NCI-H524 (cell line): Measurements from ENCODE around the gene EGFR.
A peak's percentile ranks its signal among the peaks of the same experiment; 100 is the strongest.

Experiments used
- DNase-seq, 2 experiments: peaks; one replicate each; lab custom pipeline; 2025; lab: John Stamatoyannopoulos, UW

EGFR gene

DNA sequence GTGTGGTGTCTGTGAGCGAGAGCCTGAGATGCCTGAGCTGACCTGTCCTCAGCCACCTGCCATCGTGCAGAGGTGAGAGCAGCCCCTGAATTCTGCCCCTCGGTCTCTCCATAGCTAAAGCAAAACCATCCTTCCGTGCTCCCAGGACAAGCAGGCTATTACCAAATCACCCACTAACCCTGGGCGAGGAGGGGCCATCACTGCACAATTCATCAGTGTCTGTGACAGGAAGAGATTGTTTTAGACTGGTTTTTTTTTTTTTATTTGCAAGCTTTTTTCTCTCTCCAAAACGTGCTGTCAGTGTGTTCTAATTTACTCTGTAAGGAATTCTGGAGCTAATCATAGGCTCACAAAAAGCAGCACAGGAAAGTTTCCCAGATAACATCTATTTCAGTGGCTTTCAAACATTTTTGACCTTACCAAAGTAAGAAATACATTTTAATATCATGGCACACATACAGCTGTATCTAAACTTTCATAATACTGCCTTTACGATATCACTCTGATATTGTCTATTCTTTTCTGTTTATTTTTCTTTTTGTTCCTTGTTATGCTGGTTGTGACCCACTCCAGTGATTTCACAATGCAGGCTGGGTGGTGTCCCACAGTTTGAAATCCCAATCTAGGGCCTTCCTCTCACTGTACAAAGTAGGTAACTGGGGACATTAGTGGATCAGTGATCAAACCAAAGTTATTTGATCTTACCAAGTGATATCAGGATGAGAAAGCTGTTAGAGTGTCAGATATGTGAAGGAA lies 62.8 kb downstream of the EGFR start:
- DNase-seq: no peak

DNA sequence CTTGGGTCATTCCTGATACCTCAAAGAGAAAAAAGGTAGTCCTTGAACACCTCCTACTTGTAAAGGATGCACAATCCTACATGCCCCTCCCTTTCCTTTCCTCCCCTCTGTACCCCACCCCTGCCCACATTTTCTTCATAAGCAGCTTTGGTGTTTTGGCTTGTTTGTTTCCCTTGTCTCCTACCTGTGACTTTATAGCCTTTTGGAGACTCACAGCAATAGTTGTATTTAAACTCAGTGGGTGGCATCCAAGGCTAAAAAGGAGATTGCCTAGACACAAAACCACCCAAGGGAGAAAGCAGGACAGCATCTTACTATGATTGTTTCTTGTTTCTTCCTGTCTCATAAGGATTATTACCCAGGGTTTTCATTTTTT lies 63.4 kb downstream of the EGFR start:
- DNase-seq: no peak

DNA sequence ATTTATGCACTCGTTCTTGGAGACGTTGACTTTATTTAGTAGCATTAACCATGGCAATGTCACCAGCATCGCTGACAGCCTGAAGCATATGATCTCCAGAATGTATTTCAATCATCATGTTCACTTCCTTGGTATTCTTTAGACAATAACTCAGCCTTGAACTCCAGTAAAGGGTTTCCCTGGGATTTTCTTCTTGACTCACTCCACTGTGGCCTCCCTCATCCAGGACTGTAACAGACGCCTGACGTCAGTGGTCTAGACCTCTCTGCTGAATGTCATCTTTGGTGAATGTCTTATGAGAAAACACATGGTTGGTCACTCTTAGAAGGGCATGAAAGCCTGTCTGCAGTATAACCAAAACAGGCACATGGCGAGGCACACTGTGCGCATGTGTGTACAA lies 64.4 kb downstream of the EGFR start:
- DNase-seq: no peak

DNA sequence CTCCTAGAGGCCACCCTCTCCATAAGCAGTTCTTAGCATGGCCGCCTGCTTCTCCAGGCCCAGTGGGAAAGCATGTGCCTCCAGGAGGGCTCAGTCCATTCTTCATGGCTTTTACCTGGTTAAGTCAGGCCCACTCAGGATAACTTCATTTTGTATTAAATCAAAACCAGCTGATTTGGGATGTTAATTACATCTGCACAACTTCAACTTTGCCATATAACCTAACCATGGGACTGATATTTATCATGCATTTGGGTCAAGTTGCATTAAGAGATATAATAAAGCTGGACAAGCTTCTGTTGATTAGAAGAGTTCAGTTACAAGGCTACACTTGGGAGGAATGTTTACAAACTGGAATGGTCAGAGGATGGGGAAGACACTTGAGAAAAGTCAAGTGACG lies 65.5 kb downstream of the EGFR start:
- DNase-seq: no peak

DNA sequence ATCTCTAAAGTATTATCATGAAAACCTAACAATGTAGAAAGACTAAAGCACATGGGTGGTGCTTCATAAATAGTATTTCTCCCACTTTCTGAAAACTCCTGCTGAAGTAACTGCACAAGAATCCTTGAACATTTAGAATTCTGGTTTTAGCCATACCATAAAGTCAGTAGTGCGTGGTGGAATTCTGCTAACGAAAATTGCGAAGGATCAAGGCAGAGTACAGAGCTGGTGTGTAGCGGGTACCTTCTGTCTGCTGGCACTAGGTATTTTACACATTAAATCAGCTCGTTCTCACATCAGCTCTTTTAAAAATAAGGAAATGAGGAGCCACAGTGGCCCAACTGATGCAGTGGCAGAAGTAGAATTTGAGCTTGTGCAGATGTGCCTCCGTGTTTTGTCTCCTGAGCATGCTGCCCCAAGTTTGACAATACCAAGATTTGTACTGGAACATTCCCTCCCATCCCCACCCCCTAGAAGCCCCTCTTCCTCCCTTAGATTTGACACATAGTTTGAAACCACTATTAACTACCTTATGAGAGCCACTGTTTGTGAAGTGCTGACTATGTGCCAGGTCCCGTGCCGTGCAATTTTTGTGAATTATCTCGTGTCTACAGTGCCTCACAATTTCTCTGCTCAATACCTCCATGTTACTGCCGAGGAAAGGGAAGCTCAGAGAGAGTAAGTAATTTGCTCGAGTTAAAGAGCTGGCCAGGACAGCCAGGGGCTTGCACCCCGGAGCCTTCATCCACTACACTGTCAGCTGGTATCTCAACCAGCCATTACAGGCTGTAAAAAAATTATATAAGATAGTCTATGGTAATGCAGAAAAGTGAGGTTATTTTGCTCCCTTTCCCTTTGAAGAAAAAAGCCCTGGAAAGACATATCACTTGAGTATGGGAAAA lies 66.9 kb downstream of the EGFR start:
- DNase-seq: no peak

DNA sequence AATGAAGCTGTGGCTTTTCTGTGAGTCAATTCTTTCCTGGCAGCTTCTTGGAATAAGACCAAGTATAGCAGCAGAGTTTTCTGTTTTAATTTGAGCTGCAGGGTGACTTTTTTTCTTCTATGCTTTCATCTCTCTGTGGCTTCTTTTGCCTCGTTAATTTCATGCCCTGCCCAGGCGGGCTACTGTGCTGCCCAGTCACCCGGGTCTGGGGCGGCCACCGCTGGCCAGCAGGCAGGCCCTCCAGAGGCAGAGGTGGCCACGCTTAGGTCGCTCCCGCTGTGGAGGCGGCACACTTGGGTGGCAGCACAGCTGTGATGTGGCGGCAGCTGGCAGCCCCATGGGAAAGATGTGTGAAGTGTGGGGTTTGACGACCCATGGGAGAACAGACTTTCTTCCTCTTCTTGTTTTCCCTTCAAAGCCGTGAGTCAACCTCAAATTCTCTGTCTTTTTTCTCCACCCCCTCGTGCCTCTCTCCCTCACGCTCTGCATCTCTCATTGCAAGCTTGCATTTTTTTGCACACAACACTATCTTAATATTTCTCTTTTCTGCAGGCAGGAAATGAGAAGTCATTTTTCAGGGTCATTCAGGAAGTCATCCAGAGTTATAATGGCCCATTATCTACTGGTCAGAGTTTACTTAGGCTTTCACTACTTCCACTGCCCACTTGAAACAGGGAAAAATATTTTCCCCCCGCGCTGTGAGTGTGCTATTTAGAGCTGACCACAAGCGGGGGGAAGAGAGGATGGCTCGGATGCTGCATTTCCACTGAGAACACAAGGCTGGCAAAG lies 67.8 kb downstream of the EGFR start:
- no peak for DNase-seq

DNA sequence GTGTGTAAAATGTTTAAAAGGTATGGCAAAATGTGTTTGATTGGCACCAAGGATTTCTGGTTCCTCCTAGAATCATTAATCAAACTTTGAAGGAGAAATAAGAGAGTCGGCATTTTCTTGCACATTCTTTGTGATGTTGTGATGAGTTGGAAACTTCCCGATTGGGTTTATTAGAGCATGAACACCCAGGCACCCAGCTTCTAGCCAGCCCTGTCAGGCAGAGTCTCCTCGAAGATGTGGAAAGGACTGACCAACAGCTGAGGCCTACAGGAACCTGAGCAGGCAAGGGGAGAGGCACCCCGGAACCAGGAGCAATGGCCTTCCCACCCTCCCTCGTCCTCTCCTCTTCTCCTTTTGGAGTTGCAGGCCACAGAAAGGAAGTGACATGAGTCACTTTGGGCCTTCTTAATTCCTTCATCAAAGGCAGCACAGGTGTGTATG lies 68.7 kb downstream of the EGFR start:
- no peak for DNase-seq

DNA sequence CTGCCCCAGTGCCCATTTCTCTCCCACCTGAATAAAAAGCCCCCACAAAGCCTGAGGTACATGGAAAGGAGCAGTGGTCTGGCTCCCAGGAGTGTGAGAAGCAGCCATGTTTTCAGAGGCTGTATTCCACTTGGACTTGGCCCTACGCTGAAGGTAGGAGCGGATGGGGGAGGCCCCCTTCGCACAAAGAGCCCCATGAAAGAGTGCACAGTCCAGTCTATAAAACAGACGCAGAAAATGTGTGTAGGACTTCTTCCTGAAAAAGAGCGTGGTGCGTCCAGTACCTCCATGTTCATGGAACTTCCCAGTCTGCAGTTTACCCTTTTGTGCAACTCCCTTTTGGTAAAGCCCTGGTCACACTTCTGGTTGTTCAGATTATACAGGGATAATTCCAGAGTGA lies 69.3 kb downstream of the EGFR start:
- no peak for DNase-seq

DNA sequence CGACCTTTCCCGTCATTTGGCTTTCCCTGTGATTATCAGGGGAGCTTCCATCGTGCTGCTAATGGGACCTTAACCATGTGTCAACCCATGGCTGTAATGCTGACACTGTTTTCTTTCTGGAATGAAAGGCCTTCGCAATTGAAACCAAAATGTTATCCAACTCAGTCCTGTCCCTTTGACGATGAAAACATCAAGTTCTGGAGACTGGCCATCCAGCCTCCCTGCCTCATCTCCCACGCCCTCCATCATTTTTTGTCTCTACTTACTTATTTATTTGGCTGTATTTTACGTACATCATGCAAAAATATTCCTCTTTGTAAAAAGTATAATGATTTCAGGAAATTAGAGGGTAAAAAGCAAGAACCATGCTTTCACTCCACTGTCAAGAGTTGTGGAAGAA lies 69.8 kb downstream of the EGFR start:
- DNase-seq: no peak

DNA sequence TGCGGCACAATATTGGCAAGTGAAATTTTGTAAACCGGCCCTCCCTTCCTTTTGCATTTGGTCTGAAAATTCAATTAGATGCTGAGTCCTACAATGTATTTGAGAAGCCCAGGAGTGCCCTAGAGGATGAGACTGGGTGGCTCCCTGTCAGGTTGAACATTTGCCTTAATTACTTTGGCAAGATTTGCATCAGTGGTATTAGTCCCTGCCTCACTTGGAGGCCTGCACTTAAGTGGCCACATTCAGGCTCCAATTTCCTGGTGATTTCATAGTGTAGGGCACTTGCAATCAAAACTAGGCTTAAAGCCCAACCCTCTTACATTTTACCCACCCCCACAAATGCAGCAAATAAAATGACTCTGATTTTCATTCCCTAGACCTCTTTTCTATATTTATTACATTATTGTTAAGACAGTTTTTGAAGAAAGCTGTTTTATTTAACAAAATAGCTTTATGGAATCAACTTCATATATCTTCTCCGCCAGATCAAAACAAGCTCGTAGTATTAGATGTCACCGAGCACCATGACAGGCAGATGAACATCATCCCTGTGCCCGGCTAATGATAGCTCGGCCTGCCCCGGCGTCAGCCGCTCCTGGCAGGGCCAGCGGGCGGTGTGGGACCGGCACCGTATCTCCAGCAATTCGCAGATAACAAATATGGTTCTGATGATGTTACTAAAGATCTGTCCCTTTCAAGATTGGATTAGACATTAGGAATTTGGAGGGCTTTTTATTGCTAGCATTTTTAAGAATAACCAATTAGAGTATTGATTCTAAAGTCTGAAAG lies 73.6 kb downstream of the EGFR start:
- peak in 1 of 2 experiments; percentile 4 for DNase-seq

DNA sequence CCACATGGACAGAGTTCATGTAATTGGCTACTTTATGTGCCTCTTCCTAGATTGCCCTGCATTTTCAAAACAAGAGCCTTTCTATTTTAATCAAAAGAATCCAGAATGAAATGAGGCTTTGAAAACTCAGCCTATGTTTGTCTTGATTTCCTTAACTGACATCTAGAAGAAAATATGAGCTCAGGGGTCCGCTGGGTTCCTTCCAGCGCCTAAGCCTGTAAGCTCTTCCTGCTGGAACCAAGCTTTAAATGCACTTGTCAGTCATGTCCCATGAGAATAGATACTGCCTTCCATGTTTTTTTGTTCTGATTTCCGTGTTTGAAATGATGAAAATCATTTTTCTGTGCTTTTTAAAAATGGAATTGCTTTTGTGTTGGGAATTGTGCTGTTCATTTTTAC lies 74.2 kb downstream of the EGFR start:
- DNase-seq: no peak

DNA sequence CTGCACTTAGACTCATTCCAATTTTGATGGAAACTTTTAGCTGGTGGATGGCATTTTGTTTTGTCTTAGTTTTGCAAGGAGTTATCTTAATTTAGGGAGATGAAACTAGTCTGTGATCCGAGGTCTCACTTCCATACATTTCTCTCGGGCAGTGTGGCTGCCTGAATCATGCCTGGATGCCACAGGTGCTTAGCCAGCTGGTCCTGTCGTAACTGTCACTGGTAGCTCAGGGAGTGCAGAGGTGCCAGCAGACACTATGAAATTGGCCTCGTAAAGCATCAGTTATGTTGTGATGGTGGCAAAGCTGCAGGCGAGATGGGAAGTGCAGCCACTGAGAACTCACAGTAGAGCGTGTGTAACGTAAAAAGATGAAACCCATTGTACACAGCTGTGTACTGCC lies 74.9 kb downstream of the EGFR start:
- DNase-seq: peak in 1 of 2 experiments; percentile 16

DNA sequence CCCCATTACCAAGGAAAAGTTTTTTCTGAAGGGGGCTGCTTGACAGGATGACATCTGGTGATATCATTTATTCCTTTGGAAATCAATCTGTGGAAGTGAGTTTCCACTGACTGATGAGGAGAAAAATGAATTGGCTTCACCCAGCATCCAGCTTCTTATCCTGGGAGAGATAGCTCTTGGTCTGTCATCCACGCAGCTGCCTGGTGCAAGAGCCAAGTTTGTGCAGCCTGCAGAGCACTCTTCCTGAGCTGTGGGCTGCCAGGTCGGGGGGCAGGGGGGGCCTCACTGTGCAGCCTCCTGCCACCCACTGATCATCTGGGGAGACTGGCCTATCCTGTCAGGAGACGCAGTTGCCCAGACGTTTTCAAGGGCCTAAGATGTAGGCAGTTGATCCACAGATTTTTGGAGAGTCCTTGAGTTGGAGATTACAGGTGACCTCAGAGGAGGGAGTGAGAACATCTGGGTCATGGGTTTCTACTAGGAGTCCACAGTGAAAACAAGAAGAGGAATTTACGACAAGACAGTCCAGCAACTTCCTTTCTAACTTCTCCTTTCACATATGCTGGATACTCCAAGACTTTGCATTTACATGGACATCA lies 75.4 kb downstream of the EGFR start:
- DNase-seq: peak in 1 of 2 experiments; percentile 32

DNA sequence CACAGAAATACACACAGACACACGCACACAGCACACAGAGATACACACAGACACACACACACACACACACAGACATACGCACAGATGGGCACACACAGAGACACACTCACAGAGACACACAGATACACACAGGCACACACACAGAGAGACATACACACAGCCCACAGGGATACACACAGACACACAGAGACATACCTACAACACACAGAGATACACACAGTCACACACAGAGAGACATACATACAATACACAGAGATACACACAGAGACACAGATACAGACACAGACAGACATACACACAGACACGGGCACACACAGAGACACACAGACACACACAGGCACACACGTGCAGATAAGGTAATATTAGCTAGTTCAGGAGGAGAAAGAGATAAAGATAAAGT lies 76.9 kb downstream of the EGFR start:
- DNase-seq: no peak

DNA sequence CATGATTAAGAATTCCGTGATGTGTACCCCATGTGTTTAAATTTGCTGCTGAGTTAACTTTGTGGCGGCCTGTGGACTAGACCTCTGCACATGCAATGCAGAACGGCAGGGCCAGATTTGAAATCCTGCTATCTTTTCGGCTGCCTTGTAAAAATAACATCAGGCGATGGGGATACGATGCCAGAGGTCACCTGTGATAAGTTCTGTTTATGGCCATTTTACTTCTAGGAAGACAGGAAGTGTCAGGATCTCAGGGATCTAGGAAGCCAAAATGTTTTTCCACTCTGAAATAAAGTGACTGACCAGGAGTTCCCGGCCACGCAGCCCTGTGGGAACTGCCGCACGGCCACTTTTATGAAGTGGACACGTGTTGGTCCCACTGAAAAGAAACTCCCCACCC lies 77.5 kb downstream of the EGFR start:
- no peak for DNase-seq

DNA sequence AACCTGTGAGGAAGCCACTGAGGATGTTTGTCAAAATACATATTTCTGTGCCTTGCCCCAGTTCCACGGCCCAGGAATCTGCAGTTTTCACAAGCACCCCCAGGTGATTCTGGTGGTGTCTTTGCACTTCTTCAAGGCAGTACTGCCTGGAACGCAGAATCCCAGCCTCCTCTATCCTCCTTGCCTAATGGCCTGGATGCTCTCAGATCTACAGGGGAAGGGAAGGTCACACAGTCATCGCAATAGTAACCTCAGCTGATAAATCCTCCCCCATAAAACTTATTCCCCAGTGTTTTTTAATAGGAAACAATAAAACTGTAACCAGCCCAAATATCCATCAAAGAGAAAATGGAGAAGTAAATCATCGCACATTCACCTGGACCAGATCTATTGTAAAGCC lies 78.3 kb downstream of the EGFR start:
- no peak for DNase-seq

DNA sequence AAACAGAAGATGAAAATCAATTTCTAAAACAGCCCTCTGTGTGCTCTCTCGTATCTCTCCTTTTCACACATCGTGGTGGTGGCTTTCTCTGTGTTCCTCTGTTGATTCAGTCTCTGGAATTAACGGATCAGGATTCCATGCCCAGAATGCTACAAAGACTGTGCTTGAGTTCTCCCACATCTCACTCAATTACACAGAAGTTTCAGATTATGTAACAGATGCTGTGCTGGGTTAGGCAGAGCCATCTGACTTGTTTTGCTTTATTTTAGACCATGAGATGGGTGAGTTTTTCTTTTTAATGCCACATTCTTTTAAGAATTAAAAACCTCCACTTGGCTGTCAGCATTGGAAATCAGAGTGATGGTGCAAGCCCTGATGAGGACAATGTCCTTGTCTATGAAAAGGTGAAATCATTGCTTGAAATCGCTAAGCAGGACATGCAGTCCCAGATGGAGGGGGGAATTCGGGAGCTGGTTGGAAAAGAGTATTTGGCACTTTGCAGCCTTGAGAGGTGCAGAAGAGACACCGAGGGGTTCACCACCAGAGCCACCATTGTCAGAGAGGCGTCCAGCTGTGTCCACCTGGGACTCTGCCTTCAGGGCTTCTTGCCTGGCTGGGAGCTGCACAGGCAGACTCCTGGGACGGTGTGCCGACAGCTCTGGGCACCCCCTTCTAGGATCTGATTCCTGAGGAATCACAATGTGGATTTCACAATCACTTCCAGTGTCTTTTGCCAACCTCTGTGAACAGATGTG lies 80.4 kb downstream of the EGFR start:
- peak in 1 of 2 experiments; percentile 25 for DNase-seq

DNA sequence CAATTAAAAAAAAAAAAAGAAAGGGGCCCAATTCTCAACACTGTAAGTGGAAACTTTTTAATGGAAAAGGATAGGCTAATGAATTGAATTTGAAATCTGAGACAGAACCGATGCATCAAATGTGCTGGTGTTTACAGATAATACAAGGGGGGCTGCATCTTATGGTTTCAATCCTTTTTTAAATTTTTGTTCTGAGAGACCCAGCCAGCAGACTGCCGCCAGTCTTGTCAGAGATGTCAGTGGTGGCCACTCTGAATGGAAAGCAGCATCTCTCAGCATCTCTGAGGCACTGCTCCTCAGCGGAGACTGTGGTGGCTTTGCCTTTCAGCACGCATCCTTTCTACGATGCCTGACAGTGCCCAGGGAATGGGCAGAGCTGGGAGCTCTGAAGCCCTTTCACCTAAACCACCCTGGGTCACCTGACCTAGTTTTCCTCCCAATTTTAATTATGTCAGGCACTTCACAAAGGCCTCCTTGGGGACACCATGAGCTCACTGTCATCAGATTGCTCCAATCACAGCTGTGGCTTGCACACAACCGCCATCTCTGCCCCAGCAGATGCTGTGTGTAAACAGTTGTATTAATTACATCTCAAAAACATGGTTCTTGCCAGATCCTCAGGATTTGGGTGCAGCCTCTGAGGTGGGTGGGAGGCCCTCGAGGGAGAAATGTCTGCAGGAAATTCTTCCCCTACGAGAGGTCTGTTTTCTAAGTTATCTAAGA lies 81.2 kb downstream of the EGFR start:
- peak in 1 of 2 experiments; percentile 41 for DNase-seq

DNA sequence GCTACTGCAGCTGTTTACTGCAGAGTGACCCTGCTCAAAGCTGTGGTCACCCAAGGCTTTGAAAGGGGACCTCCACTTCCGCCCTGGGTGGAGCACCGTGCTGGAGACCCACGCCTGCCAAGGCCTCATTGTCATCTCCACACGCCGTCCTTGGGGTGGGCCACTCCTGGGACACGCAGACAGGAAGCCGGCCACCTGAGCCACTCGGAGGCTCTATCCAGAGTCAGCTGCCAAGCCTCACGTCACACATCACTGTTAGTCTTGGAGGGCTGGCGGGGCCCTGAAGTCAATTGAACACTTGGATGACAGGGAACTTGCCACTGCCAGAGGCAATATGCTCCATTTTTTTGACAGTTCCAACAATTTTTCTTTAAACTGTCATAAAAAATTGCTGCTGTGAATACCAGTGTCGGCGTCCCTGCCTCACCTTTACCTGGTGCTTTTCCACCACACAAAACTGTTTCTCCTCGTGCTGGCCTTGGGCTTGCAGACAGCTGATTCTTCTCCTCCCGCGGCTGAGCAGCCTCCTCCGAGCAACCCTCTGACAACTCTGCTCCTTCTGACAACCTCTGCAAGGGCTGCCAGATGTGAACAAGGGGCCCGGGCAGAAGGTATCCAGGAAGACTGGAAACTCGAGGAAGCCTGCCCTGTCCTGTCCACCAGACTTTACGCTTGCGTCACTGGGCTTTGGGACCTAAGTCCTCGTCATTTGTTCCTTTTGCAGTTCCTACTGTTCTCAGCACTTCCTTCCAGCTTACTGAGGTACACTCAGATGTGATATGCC lies 81.9 kb downstream of the EGFR start:
- DNase-seq: no peak
